Activated gamma-delta T cell treated with anti-CD3 and anti-CD28 coated beads, Interleukin-2, amount 50 U/mL, for 16 hours (primary cell): ENCODE data around the gene DLG3.
"Not testable (repeated sequence)": the region's sequence is repeated elsewhere in the genome, so short reads cannot be mapped to it uniquely, and the experiment has no call there.

Source experiments
- DNase-seq: peaks from one replicate; pipeline ENCODE4 v3.0.0-alpha.2; 2020; ENCODE audit warnings: low read depth

The DLG3 gene

GRCh38 chrX:70444326-70444945 is at the start of gene DLG3:
TSS of gene DLG3 (plus strand) at chrX:70444835. CDS start at chrX:70445202, 367 bp downstream.
- no peak for DNase-seq

GRCh38 chrX:70398899-70399298 is 45.7 kb upstream of the DLG3 start:
- DNase-seq = no peak

GRCh38 chrX:70400181-70400580 is 44.5 kb upstream of the DLG3 start:
- DNase-seq = not testable (repeated sequence)

- DNase-seq = no peak
Measured at GRCh38 chrX:70402721-70403120, 41.9 kb upstream of the DLG3 start.

GRCh38 chrX:70405003-70405402 is 39.6 kb upstream of the DLG3 start:
- no peak for DNase-seq

GRCh38 chrX:70410921-70411320 is 33.7 kb upstream of the DLG3 start:
- no peak for DNase-seq

- no peak for DNase-seq
Measured at GRCh38 chrX:70411475-70411874, 33.2 kb upstream of the DLG3 start.

DNA sequence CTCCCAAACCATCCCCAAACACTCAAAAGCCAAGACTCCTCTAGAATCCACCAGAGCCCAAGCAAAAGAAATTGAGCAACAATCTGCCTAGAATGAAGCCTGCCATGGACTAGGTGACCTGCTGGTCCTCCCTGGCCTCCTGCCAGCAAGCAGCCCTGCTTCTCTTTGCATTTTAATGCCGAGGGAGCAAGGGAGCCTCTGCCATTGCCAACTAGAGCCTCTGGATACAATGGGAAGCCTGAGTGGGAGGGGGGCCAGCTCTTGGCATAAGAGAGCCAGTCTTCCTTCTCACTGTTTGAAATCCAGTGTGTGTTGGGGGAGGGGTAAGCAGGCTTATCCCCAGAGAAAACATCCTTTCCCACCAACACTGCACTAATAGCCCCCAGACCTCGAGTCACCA is 23.0 kb upstream of the DLG3 start:
- no peak for DNase-seq

DNA sequence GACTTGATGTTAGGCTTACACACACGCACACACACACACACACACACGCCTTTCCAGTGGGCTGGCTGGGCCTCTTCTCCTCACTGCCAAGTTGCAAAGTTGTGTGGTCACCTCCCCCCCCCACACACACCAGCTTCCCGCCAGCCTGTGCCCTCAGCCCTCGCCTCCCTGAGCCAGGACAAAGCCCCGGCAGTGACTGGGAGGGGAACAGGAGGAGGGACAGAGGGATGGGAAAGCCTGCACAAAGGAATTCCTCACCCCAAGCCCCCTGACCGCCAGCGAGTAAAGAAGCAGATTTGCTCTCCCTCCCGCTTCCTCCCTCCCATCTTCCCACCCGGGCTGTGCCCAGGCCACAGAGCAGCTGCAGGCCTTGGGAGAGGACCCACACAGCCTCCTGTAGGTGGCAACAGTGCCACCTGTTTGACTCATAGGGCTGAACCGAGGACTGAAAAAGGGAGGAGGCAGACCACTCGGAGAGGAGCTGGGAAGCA is 21.7 kb upstream of the DLG3 start, which contains the start of gene GDPD2:
Gene GDPD2 (plus strand): TSS at position 464 of the 491 bp plus-strand sequence. CDS start 1,671 bp downstream, outside the sequence.
- DNase-seq = no peak

DNA sequence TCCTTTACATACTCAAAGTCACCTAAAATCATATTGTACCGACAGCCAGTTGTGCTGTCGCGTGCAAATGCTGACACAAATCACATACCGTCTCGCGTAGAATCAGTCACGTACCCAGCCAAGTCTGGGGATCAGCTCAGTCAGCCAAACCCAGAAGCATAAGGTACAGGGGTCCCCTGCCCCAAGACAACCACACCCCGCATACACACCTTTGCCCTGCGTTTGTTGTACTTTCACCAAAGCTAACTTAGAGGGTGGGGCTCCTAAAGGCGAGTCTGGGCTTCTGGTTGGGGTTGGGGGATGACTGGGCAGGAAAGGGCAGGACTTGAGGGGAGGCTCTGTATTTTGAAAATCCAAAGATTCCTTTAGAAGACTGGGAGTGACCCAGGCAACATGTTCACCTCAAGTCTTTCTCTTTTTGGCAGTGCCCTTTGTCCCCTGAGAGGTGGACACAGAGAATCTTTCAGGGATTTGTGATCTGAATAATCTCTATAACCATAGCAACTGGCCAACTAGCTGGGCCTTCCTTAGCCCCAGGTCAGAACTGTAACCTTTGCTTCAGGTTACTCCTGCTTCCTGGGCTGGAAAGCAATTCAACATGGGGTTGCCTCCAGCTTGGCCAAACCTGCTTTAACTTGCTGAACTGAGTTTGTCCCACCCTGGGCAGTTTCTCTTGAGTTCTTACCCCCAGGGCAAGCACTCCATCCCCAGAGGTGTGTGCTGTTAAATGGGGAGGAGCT is 20.5 kb upstream of the DLG3 start:
- no peak for DNase-seq

DNA sequence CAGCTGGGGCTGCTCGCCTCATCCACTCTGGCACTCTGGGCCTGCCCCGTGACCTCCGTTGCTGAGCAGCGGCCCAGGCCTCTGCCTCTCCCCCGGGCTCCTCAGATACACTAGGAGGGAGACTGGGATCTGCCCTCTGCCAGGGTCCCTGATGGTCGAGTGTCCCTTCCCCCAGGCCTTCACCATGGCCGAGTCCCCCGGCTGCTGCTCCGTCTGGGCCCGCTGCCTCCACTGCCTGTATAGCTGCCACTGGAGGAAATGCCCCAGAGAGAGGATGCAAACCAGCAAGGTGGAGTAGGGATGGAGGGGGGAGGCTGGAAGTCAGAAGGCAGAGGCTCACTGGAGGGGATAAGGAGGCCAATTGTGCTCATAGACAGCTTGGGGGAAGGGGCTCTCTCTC is 19.8 kb upstream of the DLG3 start:
- no peak for DNase-seq

DNA sequence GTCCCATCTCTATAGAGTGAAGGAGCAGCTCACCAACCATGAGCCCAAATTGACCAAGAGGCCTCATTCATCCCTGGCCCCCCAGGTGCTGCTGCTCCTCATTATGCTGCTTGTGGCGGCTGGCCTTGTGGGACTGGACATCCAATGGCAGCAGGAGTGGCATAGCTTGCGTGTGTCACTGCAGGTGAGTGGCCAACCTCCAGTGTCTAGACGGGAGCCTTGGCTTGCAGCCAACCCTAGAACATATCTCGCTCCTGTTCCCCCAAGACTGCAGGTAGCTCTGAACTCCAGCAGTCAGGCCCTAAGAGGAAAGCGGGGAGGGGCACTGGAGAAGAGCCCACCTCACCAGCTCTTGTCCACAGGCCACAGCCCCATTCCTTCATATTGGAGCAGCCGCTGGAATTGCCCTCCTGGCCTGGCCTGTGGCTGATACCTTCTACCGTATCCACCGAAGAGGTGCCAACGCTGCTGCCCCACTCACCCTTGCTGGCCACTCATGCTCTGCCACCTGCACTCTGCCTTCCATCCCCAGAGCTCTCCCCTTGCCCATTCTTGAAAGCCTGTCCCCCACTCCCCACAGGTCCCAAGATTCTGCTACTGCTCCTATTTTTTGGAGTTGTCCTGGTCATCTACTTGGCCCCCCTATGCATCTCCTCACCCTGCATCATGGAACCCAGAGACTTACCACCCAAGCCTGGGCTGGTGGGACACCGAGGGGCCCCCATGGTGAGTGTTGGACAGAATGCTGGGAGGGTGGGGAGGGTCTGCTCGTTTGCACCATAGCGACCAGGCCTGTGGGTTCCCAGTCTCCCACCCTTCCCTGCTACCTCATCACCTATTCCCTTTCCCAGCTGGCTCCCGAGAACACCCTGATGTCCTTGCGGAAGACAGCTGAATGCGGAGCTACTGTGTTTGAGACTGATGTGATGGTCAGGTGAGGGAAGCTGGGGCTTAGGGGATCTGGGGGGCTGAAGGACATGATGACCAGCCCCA is 18.1 kb upstream of the DLG3 start:
- DNase-seq = no peak

GRCh38 chrX:70427365-70427764 is 17.3 kb upstream of the DLG3 start:
- DNase-seq = no peak

DNA sequence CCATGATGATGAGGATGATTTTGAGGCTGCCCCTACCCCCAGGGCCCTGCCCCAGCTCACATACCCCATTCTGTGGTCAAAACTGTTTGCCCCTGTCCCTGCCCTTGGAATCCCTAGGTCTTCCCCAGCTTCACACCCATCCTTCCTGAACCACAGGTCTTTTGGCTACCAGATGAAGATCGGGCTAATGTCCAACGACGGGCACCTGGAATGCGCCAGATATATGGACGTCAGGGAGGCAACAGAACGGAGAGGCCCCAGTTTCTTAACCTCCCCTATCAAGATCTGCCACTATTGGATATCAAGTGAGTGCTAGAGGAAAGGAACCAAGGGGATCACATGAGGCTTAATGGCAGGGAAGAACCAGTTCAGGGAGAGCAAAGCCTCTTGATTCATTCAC is 14.9 kb upstream of the DLG3 start:
- DNase-seq = no peak

- no peak for DNase-seq
Measured at GRCh38 chrX:70432936-70433847, 11.4 kb upstream of the DLG3 start.

- peak; percentile 54 for DNase-seq
Measured at GRCh38 chrX:70433848-70434351, 10.7 kb upstream of the DLG3 start.

DNA sequence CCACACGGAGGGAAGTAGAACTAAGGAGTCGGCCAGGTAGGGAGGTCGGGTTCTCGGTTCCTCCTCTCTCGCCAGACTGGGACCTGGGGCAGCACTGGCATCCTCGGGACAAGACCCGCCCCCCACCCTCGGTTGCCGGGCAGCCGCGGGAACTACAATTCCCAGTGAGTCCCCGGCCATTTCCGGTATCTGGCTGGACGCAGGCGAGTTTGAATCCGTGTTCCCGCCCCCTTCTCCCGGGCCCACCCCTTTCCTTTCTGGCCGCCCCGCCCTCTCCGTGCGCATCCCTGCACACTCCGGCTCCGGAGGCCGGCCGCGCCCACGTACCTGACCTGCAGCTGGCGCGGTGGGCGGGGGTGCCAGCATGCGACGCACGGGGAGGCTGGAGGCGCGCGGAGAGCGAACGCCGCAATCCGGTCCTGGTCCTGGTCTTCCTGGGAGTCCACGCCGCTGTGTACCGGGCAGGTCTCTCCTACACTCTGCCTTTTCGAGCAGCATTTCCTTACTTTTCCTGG is 10.2 kb upstream of the DLG3 start:
- DNase-seq = peak; percentile 33

GRCh38 chrX:70434914-70435586 is 9.6 kb upstream of the DLG3 start:
- no peak for DNase-seq

GRCh38 chrX:70436343-70436742 is 8.3 kb upstream of the DLG3 start:
- DNase-seq = no peak

DNA sequence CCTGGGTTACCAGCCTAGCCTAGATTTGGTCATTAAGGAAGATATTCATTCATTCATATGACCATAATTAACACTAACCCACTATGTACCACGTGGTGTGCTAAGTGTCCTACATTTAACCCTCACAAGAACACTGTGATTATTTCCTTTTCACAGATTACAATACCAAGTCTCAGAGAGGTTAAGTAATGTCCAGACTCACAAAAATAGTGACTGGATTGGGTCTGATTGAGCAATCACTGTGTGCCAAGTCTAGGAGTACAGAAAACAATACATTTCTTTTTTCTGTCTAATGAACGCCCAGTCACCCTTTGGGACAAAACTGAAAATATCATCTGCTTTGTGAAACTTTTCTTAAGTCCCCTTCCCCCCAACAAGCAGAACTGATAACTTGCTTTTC is 7.6 kb upstream of the DLG3 start:
- DNase-seq = no peak
